Astrocyte (in vitro differentiated cells and primary cell): ENCODE measurements around the gene ACTR1A.

ENCODE experiments used
- CTCF ChIP-seq: IDR thresholded peaks from 2 replicates; pipeline ENCODE4 v1.5.1; 2011; ENCODE audit warnings: low read depth, mild to moderate bottlenecking, inconsistent platforms, low read length, moderate library complexity; ENCODE audit not compliant: insufficient read depth
- EZH2 ChIP-seq: IDR thresholded peaks from 2 replicates; pipeline ENCODE4 v1.6.1; 2012; ENCODE audit warnings: mild to moderate bottlenecking, low read length, inconsistent platforms; ENCODE audit not compliant: insufficient read depth

- no peak for TF ChIP-seq EZH2
- no peak for TF ChIP-seq CTCF
Observed at GRCh38 chr10:102499356-102499755, 3.2 kb downstream of the ACTR1A start.
